BE2C (cell line): ENCODE data around the gene ASZ1.

Experiments
- DNase-seq: peaks from one replicate; pipeline ENCODE4 v3.0.0-alpha.2; 2020
- H3K27me3 ChIP-seq: fragments of 250-450 bp; sonication (Bioruptor Pico); 2 replicates; pipeline ENCODE4 v1.5.1; 2020; ENCODE audit warnings: mild to moderate bottlenecking
- H3K36me3 ChIP-seq: fragments of 250-450 bp; sonication (Bioruptor Pico); 2 replicates; pipeline ENCODE4 v1.5.1; 2020; ENCODE audit warnings: mild to moderate bottlenecking
- H3K4me1 ChIP-seq: fragments of 250-450 bp; sonication (Bioruptor Pico); 2 replicates; pipeline ENCODE4 v1.5.1; 2020
- H3K4me3 ChIP-seq: 2 replicates; pipeline ENCODE4 v1.5.1; 2011; ENCODE audit warnings: low read depth, low read length
- H3K9me3 ChIP-seq: fragments of 250-450 bp; sonication (Bioruptor Pico); 2 replicates; pipeline ENCODE4 v1.5.1; 2020
- CTCF ChIP-seq: IDR thresholded peaks from 2 replicates; pipeline ENCODE4 v1.5.1; 2012; ENCODE audit warnings: mild to moderate bottlenecking, low read depth, low read length

Gene ASZ1

GRCh38 chr7:117323851-117324711 is 103.2 kb downstream of the ASZ1 start:
- peaks cover 75% of the 10 kb centered on the region for H3K27me3 ChIP-seq

GRCh38 chr7:117323305-117323850 is 103.9 kb downstream of the ASZ1 start:
- H3K4me1 ChIP-seq = no peaks in the 10 kb centered on the region
- H3K36me3 ChIP-seq = no peaks in the 10 kb centered on the region
- TF ChIP-seq CTCF = no peak
- no peak overlapping the region for H3K4me3 ChIP-seq
- no peak for DNase-seq
- H3K27me3 ChIP-seq = peaks cover 76% of the 10 kb centered on the region
- no peaks in the 10 kb centered on the region for H3K9me3 ChIP-seq

More at GRCh38 chr7:117323851-117324711, 103.2 kb downstream of the ASZ1 start:
- Histone ChIP-seq H3K4me3 (peak overlapping the region; percentile 19), H3K9me3 (no peaks in the 10 kb centered on the region), H3K4me1 (no peaks in the 10 kb centered on the region), H3K36me3 (no peaks in the 10 kb centered on the region)
- DNase-seq = peak; percentile 13
- no peak for TF ChIP-seq CTCF

GRCh38 chr7:117322741-117323304 is 104.5 kb downstream of the ASZ1 start, which contains the start of gene WNT2:
Gene WNT2, minus strand, starts transcription at chr7:117323058. Its CDS starts 69 bp downstream, at chr7:117322989.
- no peak for DNase-seq
- TF ChIP-seq CTCF = no peak
- no peaks in the 10 kb centered on the region for H3K9me3 ChIP-seq
- peak within 1 kb of the TSS; percentile 19; the same call in 1 of the 2 replicates for H3K4me3 ChIP-seq
- no peaks in the 10 kb centered on the region for H3K36me3 ChIP-seq
- H3K4me1 ChIP-seq = no peaks in the 10 kb centered on the region
- peaks cover 82% of the 10 kb centered on the region for H3K27me3 ChIP-seq

- Histone ChIP-seq H3K4me1 (no peaks in the 10 kb centered on the region), H3K9me3 (no peaks in the 10 kb centered on the region), H3K27me3 (peaks cover 81% of the 10 kb centered on the region), H3K36me3 (no peaks in the 10 kb centered on the region), H3K4me3 (no peak overlapping the region)
- DNase-seq = no peak
- TF ChIP-seq CTCF = no peak
These were observed 106.8 kb downstream of the ASZ1 start for GRCh38 chr7:117320523-117320922.

- Histone ChIP-seq H3K4me1 (no peaks in the 10 kb centered on the region), H3K36me3 (no peaks in the 10 kb centered on the region), H3K4me3 (no peak overlapping the region), H3K27me3 (peaks cover 70% of the 10 kb centered on the region), H3K9me3 (no peaks in the 10 kb centered on the region)
- DNase-seq = no peak
- TF ChIP-seq CTCF = no peak
These were observed 108.1 kb downstream of the ASZ1 start for GRCh38 chr7:117319181-117319580.
